Lower lobe of right lung (tissue), 2 donors: ENCODE results near the gene ISLR2. TPM values are rescaled to one million over a fixed set of nuclear protein-coding genes. Genes with fewer than 3 reads are reported as not detected.

Source experiments
- ATAC-seq, 2 donors: fragments of 200-7000 bp; cut with Tn5 transposase; one replicate each; pipeline ENCODE4 v1.9.1; 2020 to 2022; ENCODE audit warnings: mild to moderate bottlenecking in 2 of 2, moderate library complexity in 2 of 2
- DNase-seq: peaks from one replicate; pipeline ENCODE4 v3.0.0-alpha.2; 2020
- H3K27ac ChIP-seq: fragments of 200-600 bp; one replicate; pipeline ENCODE4 v1.8.0; 2022
- H3K27me3 ChIP-seq: fragments of 200-600 bp; one replicate; pipeline ENCODE4 v1.8.0; 2022; ENCODE audit warnings: low read depth
- H3K36me3 ChIP-seq: fragments of 200-600 bp; one replicate; pipeline ENCODE4 v1.8.0; 2022; ENCODE audit warnings: mild to moderate bottlenecking
- H3K4me1 ChIP-seq: fragments of 200-600 bp; one replicate; pipeline ENCODE4 v1.8.0; 2022
- H3K4me3 ChIP-seq: fragments of 200-600 bp; one replicate; pipeline ENCODE4 v1.8.0; 2022; ENCODE audit warnings: mild to moderate bottlenecking
- H3K9me3 ChIP-seq: fragments of 200-600 bp; one replicate; pipeline ENCODE4 v1.8.0; 2022
- CTCF ChIP-seq: fragments of 200-600 bp; IDR thresholded peaks from one replicate; pipeline ENCODE4 v1.8.0; 2022; ENCODE audit warnings: antibody characterized with exemption, mild to moderate bottlenecking
- intact Hi-C: fragments of 100-400 bp; cut with DNase I; formaldehyde crosslinking; loops from one replicate; pipeline ENCODE4 v1.11.0; 2022
- total RNA-seq: library from RNA; stranded (reverse); fragmentation: NEBNext Ultra II Directional; extraction: Animal tissue kit (Norgen Biotek cat#: 25700); gene quantifications from one replicate; pipeline ENCODE4 v1.2.1, GENCODE V29; 2021
- donor health status: DM: no; HTN: yes; CAD: no; lungs with severe emphysema.

ISLR2 gene
- total RNA-seq, 1 donor from 2014 or later = 1.2 TPM

- Histone ChIP-seq H3K4me1 (peaks cover 15% of the 10 kb centered on the region), H3K27ac (no peak overlapping the region), H3K4me3 (no peak overlapping the region), H3K27me3 (peaks cover 54% of the 10 kb centered on the region), H3K36me3 (no peaks in the 10 kb centered on the region), H3K9me3 (no peaks in the 10 kb centered on the region)
- intact Hi-C loops = no loop called here
- no peak for ATAC-seq
- TF ChIP-seq CTCF = no peak
- DNase-seq = no peak
These were observed 6.7 kb upstream of the ISLR2 start for GRCh38 chr15:74123658-74124057.

GRCh38 chr15:74124196-74124595 lies 6.2 kb upstream of the ISLR2 start:
- Histone ChIP-seq H3K9me3 (no peaks in the 10 kb centered on the region), H3K27ac (no peak overlapping the region), H3K4me1 (peaks cover 20% of the 10 kb centered on the region), H3K4me3 (no peak overlapping the region), H3K36me3 (no peaks in the 10 kb centered on the region), H3K27me3 (peaks cover 59% of the 10 kb centered on the region)
- ATAC-seq (no peak), DNase-seq (no peak)
- TF ChIP-seq CTCF = no peak
- intact Hi-C loops = no loop called here

- intact Hi-C loops = loop anchor here (5.0 kb wide), 1 partner anchor 183 kb away; no protein-coding TSS in a partner anchor
These were observed 5.6 kb upstream of the ISLR2 start for GRCh38 chr15:74124759-74125158.

GRCh38 chr15:74127255-74127953 lies 3.0 kb upstream of the ISLR2 start:
- Histone ChIP-seq H3K27ac (no peak overlapping the region), H3K9me3 (no peaks in the 10 kb centered on the region), H3K27me3 (peaks cover 79% of the 10 kb centered on the region), H3K4me3 (peak overlapping the region; percentile 46), H3K4me1 (peaks cover 31% of the 10 kb centered on the region), H3K36me3 (no peaks in the 10 kb centered on the region)
- peak; percentile 90 for DNase-seq
- ATAC-seq = peak; percentile 93 to 95
- intact Hi-C loops = loop anchor here (5.0 kb wide), 1 partner anchor 180 kb away; no protein-coding TSS in a partner anchor
- peak; percentile 98 for TF ChIP-seq CTCF

More at GRCh38 chr15:74124759-74125158, 5.6 kb upstream of the ISLR2 start:
- DNase-seq = no peak
- Histone ChIP-seq H3K36me3 (no peaks in the 10 kb centered on the region), H3K9me3 (no peaks in the 10 kb centered on the region), H3K4me3 (no peak overlapping the region), H3K27me3 (peaks cover 65% of the 10 kb centered on the region), H3K27ac (no peak overlapping the region), H3K4me1 (peaks cover 26% of the 10 kb centered on the region)
- no peak for TF ChIP-seq CTCF
- ATAC-seq = no peak

GRCh38 chr15:74127954-74128784 lies 2.2 kb upstream of the ISLR2 start:
- Histone ChIP-seq H3K4me3 (peak overlapping the region; percentile 46), H3K27me3 (peaks cover 79% of the 10 kb centered on the region), H3K9me3 (no peaks in the 10 kb centered on the region), H3K36me3 (no peaks in the 10 kb centered on the region), H3K4me1 (peaks cover 35% of the 10 kb centered on the region), H3K27ac (no peak overlapping the region)
- TF ChIP-seq CTCF = no peak
- intact Hi-C loops = loop anchor here (5.0 kb wide), 1 partner anchor 179 kb away; no protein-coding TSS in a partner anchor
- DNase-seq = no peak
- peak; percentile 19 to 21 for ATAC-seq
